Gastrocnemius medialis (tissue), 4 donors: Measurements from ENCODE around the gene HDAC7.

Experiments
- POLR2A ChIP-seq, 2 donors: fragments of 450-650 bp; IDR thresholded peaks; one replicate each; pipeline ENCODE4 v1.6.1; 2017; ENCODE audit warnings: antibody characterized with exemption in 2 of 2, mild to moderate bottlenecking in 2 of 2, moderate library complexity in 2 of 2
- TF ChIP-seq, protein P1 (sequence below), 5 experiments: fragments of 450-650 bp in 3 of 5; fragments of 200-600 bp in 2 of 5; sonication (generic) in 2 of 5; IDR thresholded peaks in 4 of 5; conservative IDR thresholded peaks in 1 of 5; 1 replicate in 4 of 5; 2 replicates in 1 of 5; pipeline ENCODE4 v1.5.1; 2016 to 2019; ENCODE audit warnings: antibody characterized with exemption in 5 of 5, mild to moderate bottlenecking in 3 of 5, moderate library complexity in 3 of 5

GRCh38 chr12:47736216-47736615 lies 83.5 kb downstream of the HDAC7 start:
- TF ChIP-seq, protein P1, sequence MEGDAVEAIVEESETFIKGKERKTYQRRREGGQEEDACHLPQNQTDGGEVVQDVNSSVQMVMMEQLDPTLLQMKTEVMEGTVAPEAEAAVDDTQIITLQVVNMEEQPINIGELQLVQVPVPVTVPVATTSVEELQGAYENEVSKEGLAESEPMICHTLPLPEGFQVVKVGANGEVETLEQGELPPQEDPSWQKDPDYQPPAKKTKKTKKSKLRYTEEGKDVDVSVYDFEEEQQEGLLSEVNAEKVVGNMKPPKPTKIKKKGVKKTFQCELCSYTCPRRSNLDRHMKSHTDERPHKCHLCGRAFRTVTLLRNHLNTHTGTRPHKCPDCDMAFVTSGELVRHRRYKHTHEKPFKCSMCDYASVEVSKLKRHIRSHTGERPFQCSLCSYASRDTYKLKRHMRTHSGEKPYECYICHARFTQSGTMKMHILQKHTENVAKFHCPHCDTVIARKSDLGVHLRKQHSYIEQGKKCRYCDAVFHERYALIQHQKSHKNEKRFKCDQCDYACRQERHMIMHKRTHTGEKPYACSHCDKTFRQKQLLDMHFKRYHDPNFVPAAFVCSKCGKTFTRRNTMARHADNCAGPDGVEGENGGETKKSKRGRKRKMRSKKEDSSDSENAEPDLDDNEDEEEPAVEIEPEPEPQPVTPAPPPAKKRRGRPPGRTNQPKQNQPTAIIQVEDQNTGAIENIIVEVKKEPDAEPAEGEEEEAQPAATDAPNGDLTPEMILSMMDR (IDR thresholded peaks at IDR 0.05 in 4 of 5, conservative IDR thresholded peaks at IDR 0.05 in 1 of 5), result no peak
- no peak for TF ChIP-seq POLR2A (IDR thresholded peaks at IDR 0.05)
